Activated naive CD4-positive, alpha-beta T cell (primary cell): ENCODE measurements around the gene CYP27C1.

Source experiments
- DNase-seq, 4 experiments: peaks; one replicate each; lab custom pipeline; 2025; lab: John Stamatoyannopoulos, UW

Gene CYP27C1

GRCh38 chr2:127193164-127193966, 26.7 kb downstream of the CYP27C1 start:
- DNase-seq = no peak

- DNase-seq = no peak
These were observed 28.5 kb downstream of the CYP27C1 start for GRCh38 chr2:127191331-127192219.

GRCh38 chr2:127188797-127189196, 31.3 kb downstream of the CYP27C1 start:
- DNase-seq = no peak

- DNase-seq = no peak
These were observed 32.3 kb downstream of the CYP27C1 start for GRCh38 chr2:127187831-127188230.

- no peak for DNase-seq
These were observed 32.9 kb downstream of the CYP27C1 start for GRCh38 chr2:127187081-127187775.

GRCh38 chr2:127185705-127186104, 34.4 kb downstream of the CYP27C1 start:
- DNase-seq = no peak

GRCh38 chr2:127185093-127185492, 35.0 kb downstream of the CYP27C1 start:
- DNase-seq = no peak

GRCh38 chr2:127183771-127184170, 36.3 kb downstream of the CYP27C1 start:
- no peak for DNase-seq

GRCh38 chr2:127182626-127183458, 37.3 kb downstream of the CYP27C1 start:
- no peak for DNase-seq

- DNase-seq = no peak
These were observed 38.2 kb downstream of the CYP27C1 start for GRCh38 chr2:127181851-127182250.

- DNase-seq = no peak
These were observed 40.3 kb downstream of the CYP27C1 start for GRCh38 chr2:127179766-127180165.

- no peak for DNase-seq
These were observed 42.4 kb downstream of the CYP27C1 start for GRCh38 chr2:127177617-127178263.

GRCh38 chr2:127176371-127177311, 43.5 kb downstream of the CYP27C1 start:
- DNase-seq = no peak

GRCh38 chr2:127175751-127176354, 44.2 kb downstream of the CYP27C1 start:
- DNase-seq = no peak

- DNase-seq = no peak
These were observed 44.9 kb downstream of the CYP27C1 start for GRCh38 chr2:127175041-127175721.

- no peak for DNase-seq
These were observed 45.5 kb downstream of the CYP27C1 start for GRCh38 chr2:127174640-127175039.

GRCh38 chr2:127174136-127174535, 46.0 kb downstream of the CYP27C1 start:
- DNase-seq = no peak

GRCh38 chr2:127173057-127173456, 47.0 kb downstream of the CYP27C1 start:
- DNase-seq = no peak

GRCh38 chr2:127172306-127172705, 47.8 kb downstream of the CYP27C1 start:
- DNase-seq = no peak
